ENCODE results near the gene PANK4.

Gene PANK4

GRCh38 chr1:2501820-2502119 is 24.6 kb downstream of the PANK4 start:
- Mint-ChIP-seq H3K9me3 (no peaks in the 10 kb centered on the region), H3K27ac (no peak overlapping the region), H3K4me3 (no peak overlapping the region), H3K27me3 (no peaks in the 10 kb centered on the region), H3K4me1 (peaks cover 22 to 43% of the 10 kb centered on the region in 2 donors), H3K36me3 (peaks cover 0 to 2% of the 10 kb centered on the region in 2 donors)
- DNase-seq (no peak), ATAC-seq (replicated peaks) (no peak)

GRCh38 chr1:2501041-2501819 is 25.2 kb downstream of the PANK4 start:
- peaks cover 0 to 2% of the 10 kb centered on the region in 2 donors for H3K36me3 Mint-ChIP-seq
- ATAC-seq (replicated peaks) = no peak
- DNase-seq = no peak
- H3K27ac Mint-ChIP-seq = no peak overlapping the region
- H3K4me3 Mint-ChIP-seq = no peak overlapping the region
- no peaks in the 10 kb centered on the region for H3K9me3 Mint-ChIP-seq
- H3K4me1 Mint-ChIP-seq = peaks cover 27 to 49% of the 10 kb centered on the region in 2 donors
- H3K27me3 Mint-ChIP-seq = no peaks in the 10 kb centered on the region

GRCh38 chr1:2499986-2500596 is 26.3 kb downstream of the PANK4 start:
- H3K9me3 Mint-ChIP-seq = no peaks in the 10 kb centered on the region
- no peaks in the 10 kb centered on the region for H3K27me3 Mint-ChIP-seq
- DNase-seq = no peak
- peak overlapping the region; percentile 87 for H3K27ac Mint-ChIP-seq
- H3K36me3 Mint-ChIP-seq = no peaks in the 10 kb centered on the region
- H3K4me3 Mint-ChIP-seq = no peak overlapping the region
- ATAC-seq (replicated peaks) = peak in 1 of 2 donors; percentile 8
- H3K4me1 Mint-ChIP-seq = peaks cover 32 to 60% of the 10 kb centered on the region in 2 donors

- no peaks in the 10 kb centered on the region for H3K36me3 Mint-ChIP-seq
- no peaks in the 10 kb centered on the region for H3K9me3 Mint-ChIP-seq
- H3K4me3 Mint-ChIP-seq = no peak overlapping the region
- ATAC-seq (replicated peaks) (no peak), DNase-seq (no peak)
- peaks cover 37 to 68% of the 10 kb centered on the region in 2 donors for H3K4me1 Mint-ChIP-seq
- H3K27me3 Mint-ChIP-seq = no peaks in the 10 kb centered on the region
- H3K27ac Mint-ChIP-seq = no peak overlapping the region
These were observed 27.1 kb downstream of the PANK4 start for GRCh38 chr1:2499260-2499659.

GRCh38 chr1:2498648-2499047 is 27.7 kb downstream of the PANK4 start:
- Mint-ChIP-seq H3K4me3 (no peak overlapping the region), H3K27me3 (no peaks in the 10 kb centered on the region), H3K27ac (no peak overlapping the region), H3K4me1 (peaks cover 43 to 74% of the 10 kb centered on the region in 2 donors), H3K9me3 (no peaks in the 10 kb centered on the region), H3K36me3 (no peaks in the 10 kb centered on the region)
- DNase-seq = no peak
- no peak for ATAC-seq (replicated peaks)

GRCh38 chr1:2497891-2498290 is 28.5 kb downstream of the PANK4 start:
- Mint-ChIP-seq H3K36me3 (no peaks in the 10 kb centered on the region), H3K4me3 (no peak overlapping the region), H3K4me1 (peaks cover 50 to 81% of the 10 kb centered on the region in 2 donors), H3K27me3 (no peaks in the 10 kb centered on the region), H3K9me3 (no peaks in the 10 kb centered on the region), H3K27ac (no peak overlapping the region)
- no peak for DNase-seq
- no peak for ATAC-seq (replicated peaks)

GRCh38 chr1:2496746-2497145 is 29.6 kb downstream of the PANK4 start:
- Mint-ChIP-seq H3K27me3 (no peaks in the 10 kb centered on the region), H3K4me3 (peak overlapping the region in 1 of 2 donors; percentile 37), H3K4me1 (peaks cover 55 to 81% of the 10 kb centered on the region in 2 donors), H3K36me3 (no peaks in the 10 kb centered on the region), H3K9me3 (no peaks in the 10 kb centered on the region), H3K27ac (no peak overlapping the region)
- no peak for DNase-seq
- ATAC-seq (replicated peaks) = no peak

GRCh38 chr1:2496087-2496622 is 30.2 kb downstream of the PANK4 start:
- no peaks in the 10 kb centered on the region for H3K36me3 Mint-ChIP-seq

GRCh38 chr1:2495546-2495945 is 30.9 kb downstream of the PANK4 start:
- DNase-seq (no peak), ATAC-seq (replicated peaks) (peak; percentile 10 to 13)
- Mint-ChIP-seq H3K27ac (no peak overlapping the region), H3K27me3 (no peaks in the 10 kb centered on the region), H3K36me3 (no peaks in the 10 kb centered on the region), H3K4me1 (peaks cover 56 to 73% of the 10 kb centered on the region in 2 donors), H3K9me3 (no peaks in the 10 kb centered on the region), H3K4me3 (no peak overlapping the region)

More at GRCh38 chr1:2496087-2496622, 30.2 kb downstream of the PANK4 start:
- Mint-ChIP-seq H3K9me3 (no peaks in the 10 kb centered on the region), H3K4me1 (peaks cover 56 to 79% of the 10 kb centered on the region in 2 donors), H3K27ac (peak overlapping the region; percentile 80), H3K27me3 (no peaks in the 10 kb centered on the region), H3K4me3 (peak overlapping the region; percentile 37 to 50)
- ATAC-seq (replicated peaks) (peak; percentile 68 to 81), DNase-seq (peak; percentile 29)

GRCh38 chr1:2495026-2495425 is 31.4 kb downstream of the PANK4 start:
- DNase-seq (no peak), ATAC-seq (replicated peaks) (no peak)
- Mint-ChIP-seq H3K36me3 (no peaks in the 10 kb centered on the region), H3K27me3 (no peaks in the 10 kb centered on the region), H3K9me3 (no peaks in the 10 kb centered on the region), H3K4me1 (peaks cover 51 to 67% of the 10 kb centered on the region in 2 donors), H3K27ac (peak overlapping the region; percentile 20), H3K4me3 (no peak overlapping the region)

GRCh38 chr1:2494323-2494693 is 32.1 kb downstream of the PANK4 start:
- ATAC-seq (replicated peaks) (no peak), DNase-seq (no peak)
- Mint-ChIP-seq H3K4me1 (peaks cover 48 to 60% of the 10 kb centered on the region in 2 donors), H3K36me3 (peaks cover 3% of the 10 kb centered on the region in 2 donors), H3K4me3 (no peak overlapping the region), H3K27me3 (no peaks in the 10 kb centered on the region), H3K27ac (no peak overlapping the region), H3K9me3 (peaks cover under 1 to 3% of the 10 kb centered on the region in 2 donors)

- Mint-ChIP-seq H3K27me3 (no peaks in the 10 kb centered on the region), H3K4me1 (peaks cover 44 to 55% of the 10 kb centered on the region in 2 donors), H3K4me3 (no peak overlapping the region), H3K36me3 (peaks cover 8% of the 10 kb centered on the region in 2 donors), H3K9me3 (peaks cover 6 to 7% of the 10 kb centered on the region in 2 donors), H3K27ac (no peak overlapping the region)
- no peak for DNase-seq
- ATAC-seq (replicated peaks) = peak in 1 of 2 donors; percentile 5
These were observed 32.6 kb downstream of the PANK4 start for GRCh38 chr1:2493691-2494322.

- Mint-ChIP-seq H3K4me3 (no peak overlapping the region), H3K36me3 (peaks cover 10 to 11% of the 10 kb centered on the region in 2 donors), H3K9me3 (peaks cover 11 to 13% of the 10 kb centered on the region in 2 donors), H3K27ac (no peak overlapping the region), H3K4me1 (peaks cover 44 to 53% of the 10 kb centered on the region in 2 donors), H3K27me3 (no peaks in the 10 kb centered on the region)
- no peak for DNase-seq
- no peak for ATAC-seq (replicated peaks)
These were observed 33.2 kb downstream of the PANK4 start for GRCh38 chr1:2493218-2493617.

- peaks cover 12 to 17% of the 10 kb centered on the region in 2 donors for H3K36me3 Mint-ChIP-seq
- H3K27me3 Mint-ChIP-seq = no peaks in the 10 kb centered on the region
- H3K27ac Mint-ChIP-seq = no peak overlapping the region
- peaks cover 37 to 41% of the 10 kb centered on the region in 2 donors for H3K4me1 Mint-ChIP-seq
- ATAC-seq (replicated peaks) (no peak), DNase-seq (no peak)
- peaks cover 14 to 17% of the 10 kb centered on the region in 2 donors for H3K9me3 Mint-ChIP-seq
- H3K4me3 Mint-ChIP-seq = no peak overlapping the region
These were observed 34.3 kb downstream of the PANK4 start for GRCh38 chr1:2492091-2492490.
